ENCODE data around the gene AIF1.

AIF1 gene

GRCh38 chr6:31663961-31664789 is 49.1 kb downstream of the AIF1 start:
- DNase-seq (ENCODE audit: low read depth): peak; percentile 89

GRCh38 chr6:31664790-31665500 is 49.9 kb downstream of the AIF1 start, which contains the start of gene GPANK1:
Gene GPANK1, minus strand, starts transcription at chr6:31664997. Its CDS starts 519 bp downstream, at chr6:31664478.
- peak; percentile 97 for DNase-seq (ENCODE audit: low read depth)

- peak; percentile 98 for DNase-seq (ENCODE audit: low read depth)
Observed at GRCh38 chr6:31665501-31666336, 50.7 kb downstream of the AIF1 start, which contains the start of gene CSNK2B. Gene CSNK2B, plus strand, starts transcription at chr6:31666080. Its CDS starts 752 bp downstream, at chr6:31666832.

GRCh38 chr6:31666337-31666965 is 51.4 kb downstream of the AIF1 start:
- peak; percentile 34 for DNase-seq (ENCODE audit: low read depth)

Data from EH (cell line).